Measurements from ENCODE around the gene GPR33.

DNA sequence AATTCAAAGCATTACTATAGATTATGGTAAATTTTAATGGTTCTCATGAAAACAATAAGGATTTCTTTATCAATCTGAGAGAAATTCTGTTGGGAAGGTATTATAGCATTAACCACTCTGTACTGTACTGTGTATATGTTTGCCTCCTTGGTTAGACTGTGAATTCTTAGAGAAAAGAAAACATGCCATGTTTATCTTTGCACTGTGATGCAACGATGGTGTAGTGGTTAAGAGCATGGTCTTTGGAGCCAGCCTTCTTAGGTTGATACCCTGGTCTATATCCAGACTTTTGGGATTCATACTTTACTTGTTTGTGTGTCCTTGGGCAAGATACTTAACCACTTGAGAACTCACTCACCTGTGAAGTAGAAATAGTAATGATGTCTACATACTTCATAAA, 41.2 kb upstream of the GPR33 start:
- TF ChIP-seq, protein P1, sequence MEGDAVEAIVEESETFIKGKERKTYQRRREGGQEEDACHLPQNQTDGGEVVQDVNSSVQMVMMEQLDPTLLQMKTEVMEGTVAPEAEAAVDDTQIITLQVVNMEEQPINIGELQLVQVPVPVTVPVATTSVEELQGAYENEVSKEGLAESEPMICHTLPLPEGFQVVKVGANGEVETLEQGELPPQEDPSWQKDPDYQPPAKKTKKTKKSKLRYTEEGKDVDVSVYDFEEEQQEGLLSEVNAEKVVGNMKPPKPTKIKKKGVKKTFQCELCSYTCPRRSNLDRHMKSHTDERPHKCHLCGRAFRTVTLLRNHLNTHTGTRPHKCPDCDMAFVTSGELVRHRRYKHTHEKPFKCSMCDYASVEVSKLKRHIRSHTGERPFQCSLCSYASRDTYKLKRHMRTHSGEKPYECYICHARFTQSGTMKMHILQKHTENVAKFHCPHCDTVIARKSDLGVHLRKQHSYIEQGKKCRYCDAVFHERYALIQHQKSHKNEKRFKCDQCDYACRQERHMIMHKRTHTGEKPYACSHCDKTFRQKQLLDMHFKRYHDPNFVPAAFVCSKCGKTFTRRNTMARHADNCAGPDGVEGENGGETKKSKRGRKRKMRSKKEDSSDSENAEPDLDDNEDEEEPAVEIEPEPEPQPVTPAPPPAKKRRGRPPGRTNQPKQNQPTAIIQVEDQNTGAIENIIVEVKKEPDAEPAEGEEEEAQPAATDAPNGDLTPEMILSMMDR (IDR thresholded peaks at IDR 0.05 in 4 of 5, conservative IDR thresholded peaks at IDR 0.05 in 1 of 5): no peak
- no peak for TF ChIP-seq POLR2A (IDR thresholded peaks at IDR 0.05)

Data from gastrocnemius medialis (tissue), 4 donors.